ENCODE measurements around the gene RAD50.

GRCh38 chr5:132628814-132629213, 72.0 kb downstream of the RAD50 start:
- TF ChIP-seq CTCF (IDR thresholded peaks at IDR 0.05; ENCODE audit: low read depth, low read length, poor library complexity, severe bottlenecking): no peak
- TF ChIP-seq EZH2phosphoT487 (IDR thresholded peaks at IDR 0.05; ENCODE audit: borderline replicate concordance, low read length): no peak

All from DOHH2 (cell line).